ENCODE results near the gene FKBP1A.

Gene FKBP1A

DNA sequence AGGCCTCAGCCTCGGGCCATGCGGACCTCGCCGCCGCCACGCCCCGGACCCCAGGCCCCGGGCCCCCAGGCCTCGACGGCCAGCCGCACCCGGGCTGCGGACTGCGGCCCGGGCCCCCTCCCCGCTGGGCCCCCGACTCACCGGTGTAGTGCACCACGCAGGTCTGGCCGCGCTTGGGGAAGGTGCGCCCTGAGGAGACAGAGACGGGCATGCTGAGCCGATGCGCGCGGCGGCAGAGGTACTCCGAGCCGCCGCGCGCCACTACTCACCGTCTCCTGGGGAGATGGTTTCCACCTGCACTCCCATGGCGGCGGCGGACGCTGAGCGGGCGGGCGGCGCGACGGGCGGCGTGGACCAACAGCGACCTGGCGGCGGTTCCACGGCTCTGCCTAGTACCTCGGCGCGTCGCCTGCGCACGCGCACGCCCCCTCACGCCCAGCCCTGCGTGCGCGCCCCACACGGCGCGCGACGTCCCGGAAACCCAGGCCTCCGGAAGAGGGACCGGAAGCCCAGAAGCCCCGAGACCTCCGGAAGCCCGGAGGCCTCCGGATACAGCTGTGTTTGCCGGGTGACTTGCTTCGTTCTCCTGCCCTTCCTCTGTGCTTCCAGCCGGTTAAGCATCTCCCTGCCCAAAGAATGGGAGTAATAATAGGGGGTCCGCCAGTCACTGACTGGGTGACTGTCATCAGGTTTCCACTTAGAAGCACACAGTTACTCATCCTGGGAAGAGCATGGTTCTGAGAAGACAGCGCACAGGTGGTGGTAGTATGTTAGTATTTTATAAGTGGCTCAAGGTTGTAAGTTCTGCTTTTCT is at the start of gene FKBP1A:
FKBP1A (minus strand) TSS at position 362 of the 814 bp plus-strand sequence; CDS start at position 306, 56 bp downstream.
- DNase-seq, result peak; percentile 97

DNA sequence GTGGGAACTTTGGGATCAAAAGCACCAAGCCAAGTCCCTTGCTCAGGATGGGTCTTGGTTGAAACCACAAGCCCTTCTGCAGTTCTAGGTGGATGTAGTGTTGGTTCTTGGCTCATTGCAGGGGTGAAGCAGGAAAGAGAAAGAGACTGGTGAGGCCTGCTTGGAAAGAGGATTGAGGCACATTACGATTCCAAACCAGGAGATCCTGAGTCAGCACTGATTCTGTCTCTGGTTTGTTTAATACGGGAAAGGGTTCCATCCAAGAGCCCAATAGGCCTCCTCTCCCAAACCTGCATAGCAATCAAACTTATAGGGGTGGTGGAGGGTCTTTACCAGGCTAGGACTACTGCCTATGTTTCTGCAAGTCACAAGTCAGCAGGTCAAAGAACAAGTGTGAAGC is 49.5 kb upstream of the FKBP1A start:
- no peak for DNase-seq

DNA sequence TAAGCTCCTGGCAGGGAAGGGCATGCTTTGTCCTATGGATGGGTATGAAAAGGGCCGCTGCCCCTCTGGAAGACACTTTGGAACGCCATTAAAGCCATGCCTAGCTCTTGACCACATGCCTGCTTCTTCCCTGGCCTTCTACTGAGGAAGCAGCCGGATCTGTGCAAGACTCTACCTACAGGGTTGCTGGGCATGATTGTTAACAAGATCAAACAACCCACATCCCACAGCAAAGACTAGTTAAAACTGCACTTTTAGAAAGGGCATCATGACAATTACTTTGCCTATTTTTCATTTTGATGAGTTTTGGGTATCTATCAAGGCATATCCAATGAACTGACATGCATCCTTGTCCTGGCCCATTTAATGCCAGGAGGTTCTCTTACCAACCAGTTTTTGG is 48.3 kb upstream of the FKBP1A start:
- DNase-seq, result no peak

DNA sequence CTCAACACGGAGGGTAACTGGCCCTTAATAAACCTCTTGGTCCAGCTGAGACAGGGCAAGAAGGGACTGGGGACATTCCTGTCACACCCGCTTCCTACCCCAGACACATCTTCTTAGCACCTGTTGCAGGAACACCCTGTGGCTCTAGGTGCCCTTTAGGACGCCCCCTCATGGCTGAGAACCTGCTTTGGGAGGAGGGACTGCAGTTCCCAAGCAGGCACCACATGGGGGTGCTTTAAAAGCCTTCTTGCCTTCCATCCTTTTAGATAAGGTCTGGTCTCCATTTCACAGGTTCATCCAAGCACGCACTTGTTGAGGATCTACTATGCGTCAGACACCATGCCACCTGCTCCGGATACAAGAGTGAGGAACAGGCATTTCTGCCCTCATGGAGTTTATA is 47.2 kb upstream of the FKBP1A start:
- DNase-seq, result peak; percentile 35

DNA sequence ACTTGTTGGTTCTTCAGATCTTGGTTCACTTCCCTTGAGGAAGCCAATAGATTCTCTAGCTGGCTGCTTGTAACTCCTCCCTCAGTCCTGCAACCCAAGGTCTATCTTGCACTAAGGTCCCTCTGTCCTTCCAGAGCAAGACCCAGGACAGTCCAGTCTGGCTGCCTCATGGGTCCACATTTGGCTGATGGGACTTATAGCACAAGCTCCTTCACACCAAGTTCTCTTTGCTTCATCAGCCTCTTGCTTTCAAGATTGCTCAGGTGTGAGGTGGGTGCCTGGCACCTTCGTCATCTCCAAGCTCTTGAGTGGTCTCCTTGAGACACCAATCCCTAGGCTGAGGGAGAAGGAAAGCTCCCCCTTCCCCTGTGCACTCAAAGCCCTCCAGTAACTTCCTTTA is 45.5 kb upstream of the FKBP1A start:
- DNase-seq, result peak; percentile 15

DNA sequence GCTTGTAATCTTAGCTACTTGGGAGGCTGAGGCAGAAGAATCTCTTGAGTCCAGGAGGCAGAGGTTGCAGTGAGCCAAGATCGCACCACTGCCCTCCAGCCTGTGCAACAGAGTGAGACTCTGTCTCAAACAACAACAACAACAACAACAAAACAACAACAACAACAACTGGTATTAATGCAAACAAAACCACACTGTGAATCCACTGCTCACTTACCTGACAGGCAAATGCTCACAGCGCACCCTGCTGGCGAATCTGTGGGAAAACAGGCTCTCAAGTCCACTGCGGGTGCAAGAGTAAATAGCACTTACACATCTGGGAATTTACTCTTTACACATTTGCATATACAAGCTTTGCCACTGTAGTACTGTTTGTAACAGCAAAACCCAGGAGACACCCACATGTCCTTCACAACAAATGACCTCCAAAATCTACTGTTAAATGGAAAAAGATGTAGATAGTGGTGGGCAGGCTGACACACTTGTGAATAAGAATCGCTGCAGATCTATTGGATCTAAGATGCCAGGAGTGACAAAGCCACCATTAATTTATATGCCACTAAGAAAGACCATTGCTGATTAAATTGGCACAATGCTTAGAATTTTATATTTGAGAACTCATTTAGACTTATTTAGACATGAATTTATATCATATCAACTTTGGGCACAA is 44.5 kb upstream of the FKBP1A start:
- peak; percentile 84 for DNase-seq

DNA sequence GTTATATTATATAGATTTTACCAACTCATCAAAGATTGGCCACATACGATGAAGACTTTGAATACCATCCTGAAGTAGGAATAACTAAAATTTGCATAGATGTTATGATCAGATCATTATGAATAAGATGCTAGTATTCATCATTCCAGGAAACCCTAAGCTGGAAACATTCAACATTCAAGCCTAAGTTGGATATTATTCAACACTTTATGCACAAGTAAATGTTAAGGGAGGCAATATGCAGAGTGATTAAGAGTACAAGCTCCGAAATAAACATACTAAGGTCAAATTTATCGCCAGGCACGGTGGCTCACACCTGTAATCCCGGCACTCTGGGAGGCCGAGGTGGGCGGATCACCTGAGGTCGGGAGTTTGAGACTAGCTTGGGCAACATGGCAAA is 43.4 kb upstream of the FKBP1A start:
- DNase-seq, result no peak

DNA sequence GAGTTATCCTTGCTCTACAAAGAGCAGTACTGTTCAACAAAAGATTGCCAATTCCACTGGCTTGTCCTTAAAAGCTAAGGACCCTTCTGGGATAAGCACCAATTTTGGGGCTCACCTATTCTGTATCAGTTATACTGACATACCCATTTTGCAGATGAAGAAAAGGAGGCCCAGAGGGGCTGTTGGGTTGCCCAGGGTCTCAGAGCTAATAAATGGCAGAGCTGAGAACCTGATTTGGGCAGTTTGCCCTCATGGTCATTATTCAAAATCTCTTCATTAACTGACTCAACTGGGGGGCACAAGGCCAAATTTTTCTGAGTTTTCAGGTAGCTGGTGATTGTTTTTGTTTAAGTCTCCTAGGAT is 42.5 kb upstream of the FKBP1A start:
- no peak for DNase-seq

DNA sequence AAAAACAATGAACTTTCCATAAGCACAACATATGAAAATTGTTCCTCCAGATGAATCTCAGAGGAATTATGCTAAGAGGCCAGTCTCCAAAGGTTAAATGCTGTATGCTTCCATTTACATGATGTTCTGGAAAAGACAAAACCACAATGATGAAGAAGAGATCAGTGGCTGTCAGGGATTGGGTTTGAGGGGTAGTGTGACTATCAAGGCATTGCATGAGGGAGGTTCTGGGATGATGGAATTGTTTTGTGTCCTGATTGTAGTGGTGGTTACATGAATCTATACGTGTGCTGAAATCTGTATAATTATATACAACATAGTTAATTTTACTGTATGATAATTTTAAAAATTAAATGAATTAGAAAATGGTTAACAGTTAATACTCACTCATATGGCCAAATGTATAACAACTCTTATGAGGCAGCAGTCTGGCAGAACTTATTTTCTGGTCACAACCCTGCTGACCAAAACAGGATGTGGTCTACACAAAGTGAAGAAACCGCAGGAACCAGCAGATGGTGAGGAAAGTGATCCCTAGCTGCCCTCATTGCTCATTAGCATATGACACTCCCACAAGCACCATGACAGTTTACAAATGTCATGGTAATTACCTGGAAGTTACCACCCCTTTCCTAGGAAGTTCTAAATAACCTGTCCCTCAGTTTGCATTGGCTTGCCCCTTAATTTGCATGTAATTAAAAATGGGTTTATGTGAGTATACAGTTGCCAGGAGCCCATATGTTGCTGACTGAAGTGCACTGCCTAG is 41.9 kb upstream of the FKBP1A start:
- peak; percentile 98 for DNase-seq

DNA sequence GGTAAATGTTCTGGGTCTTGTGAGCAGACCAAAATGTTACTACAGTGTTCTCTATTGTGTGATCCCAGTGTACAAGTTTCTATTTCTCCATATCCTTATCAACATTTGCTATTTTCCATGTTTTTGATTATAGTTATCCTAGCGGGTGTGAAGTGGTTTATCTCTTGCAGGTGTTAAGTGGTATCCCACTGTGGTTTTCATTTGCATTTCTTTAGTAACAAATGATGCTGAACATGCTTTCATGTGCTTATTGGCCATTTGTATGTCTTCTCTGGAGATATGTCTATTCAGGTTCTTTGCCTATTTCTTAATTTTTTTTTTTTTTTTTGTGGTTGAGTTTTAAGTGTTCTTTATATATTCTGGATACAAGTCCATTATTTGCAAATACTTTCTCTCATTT is 38.3 kb upstream of the FKBP1A start:
- peak; percentile 17 for DNase-seq

DNA sequence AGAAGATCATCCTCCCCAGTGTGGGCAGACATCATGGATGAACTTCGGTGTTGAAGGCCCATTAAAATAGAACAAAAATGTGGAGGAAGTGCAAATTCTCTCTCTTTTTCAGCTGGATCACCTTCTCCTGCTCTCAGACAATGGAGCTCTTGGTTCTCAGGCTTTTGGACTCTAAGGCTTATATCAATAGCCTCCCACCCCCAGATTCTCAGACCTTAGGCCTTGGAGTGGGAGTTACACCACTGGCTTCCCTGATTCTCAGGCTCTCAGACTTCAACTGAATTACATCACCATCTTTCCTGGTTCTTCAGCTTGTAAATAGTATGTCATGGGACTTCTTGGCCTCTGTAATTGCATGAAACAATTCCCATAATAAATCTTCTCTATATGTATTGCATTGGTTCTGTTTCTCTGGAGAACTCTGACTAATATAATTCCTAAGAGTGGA is 37.2 kb upstream of the FKBP1A start:
- no peak for DNase-seq

DNA sequence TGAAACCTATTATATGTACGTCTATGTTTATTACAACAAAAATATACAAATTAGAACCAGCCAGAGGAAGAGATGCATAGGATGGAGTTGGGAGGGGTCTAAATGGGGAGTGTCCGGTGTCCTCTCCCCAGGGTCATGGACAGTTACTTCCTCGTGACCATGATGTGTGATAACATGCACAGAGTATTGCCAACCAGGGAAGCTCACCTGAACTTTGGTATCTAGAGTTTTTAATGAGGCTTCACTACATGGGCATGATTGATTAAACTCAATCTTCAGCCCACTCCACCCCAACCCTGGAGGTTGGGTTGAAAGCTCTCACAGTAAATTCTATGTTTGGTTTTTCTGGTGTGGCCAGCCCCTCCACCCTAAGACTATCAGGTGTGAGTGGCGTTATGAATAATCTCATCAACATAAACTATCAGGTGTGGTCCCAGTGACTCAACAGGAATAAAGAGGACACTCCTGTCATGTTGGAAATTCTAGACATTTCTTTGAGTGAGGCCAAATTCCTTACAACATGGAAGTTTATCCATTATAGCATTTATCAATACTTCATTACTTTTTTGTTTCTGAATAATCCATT is 36.4 kb upstream of the FKBP1A start:
- no peak for DNase-seq

DNA sequence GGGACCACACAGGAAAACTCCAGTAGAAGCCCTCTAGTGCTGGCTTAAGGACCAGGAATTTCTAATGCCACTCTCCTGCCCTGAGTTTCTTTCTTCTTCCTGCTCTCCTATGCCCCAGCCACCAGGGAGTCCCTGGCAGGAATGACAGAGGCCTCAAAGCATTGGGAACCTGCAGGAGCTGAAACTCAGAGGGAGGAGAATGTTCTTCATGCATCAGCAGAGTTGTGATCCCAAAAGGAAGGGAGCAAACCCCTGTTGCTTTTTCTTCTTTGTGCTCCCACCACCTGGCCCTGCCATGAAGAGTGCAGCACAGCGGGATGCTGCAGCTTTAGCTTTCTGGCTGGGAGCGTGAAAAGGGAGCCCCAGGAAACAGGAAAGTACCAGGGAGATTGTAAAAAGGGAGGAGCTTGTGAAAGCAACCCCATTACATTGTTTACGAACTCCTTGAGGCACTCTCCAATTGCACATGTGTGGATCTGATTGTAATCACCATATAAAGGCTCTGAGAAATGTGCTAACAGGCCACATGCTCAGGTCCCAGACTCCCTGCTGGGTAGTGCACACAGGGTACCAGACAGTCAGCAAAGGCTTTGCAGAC is 34.7 kb upstream of the FKBP1A start:
- no peak for DNase-seq

DNA sequence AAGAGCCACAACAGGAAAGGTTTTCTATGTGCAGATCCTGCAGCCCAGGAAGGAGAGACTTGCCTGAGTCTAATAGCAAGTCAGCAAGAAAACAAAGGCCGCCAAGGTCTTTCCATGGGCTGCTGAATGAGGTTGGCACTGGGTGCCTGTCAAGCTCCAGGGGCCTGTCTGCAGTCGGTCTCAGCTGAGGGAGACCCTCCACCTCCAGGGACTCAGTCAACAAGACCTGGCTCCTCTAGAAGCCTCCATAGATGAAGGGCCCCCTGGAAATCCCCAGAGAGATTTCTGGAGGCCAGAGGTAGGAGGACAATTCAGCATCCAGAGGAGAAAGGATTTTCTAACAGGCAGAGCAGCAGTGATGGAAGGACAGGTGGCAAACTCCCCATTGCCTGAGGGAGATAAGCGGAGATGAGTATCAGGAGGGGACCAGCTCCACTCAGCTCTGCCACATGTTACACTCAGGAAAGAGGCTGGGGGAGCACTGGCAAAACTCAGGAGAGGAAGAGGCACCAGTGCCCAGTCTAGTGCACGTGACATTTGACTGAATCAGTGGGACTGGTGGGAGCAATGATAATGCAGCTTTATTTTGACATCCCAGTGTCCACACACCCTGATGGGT is 33.5 kb upstream of the FKBP1A start:
- no peak for DNase-seq

DNA sequence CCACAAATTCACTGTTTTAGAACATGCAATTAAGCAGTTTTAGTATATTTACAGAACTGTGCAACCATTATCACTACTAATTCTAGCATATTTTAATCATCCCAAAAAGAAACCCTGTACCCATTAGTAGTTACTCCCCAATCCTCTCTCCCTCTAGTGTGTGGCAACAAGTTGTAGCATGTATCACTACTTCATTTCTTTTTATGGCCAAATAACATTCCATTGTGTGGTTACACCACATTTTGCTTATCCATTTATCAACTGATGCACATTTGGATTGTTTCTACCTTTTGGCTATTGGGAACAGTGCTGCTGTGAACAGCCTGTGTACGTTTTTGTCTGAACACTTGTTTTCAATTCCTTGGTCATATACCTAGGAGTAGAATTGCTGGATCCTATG is 31.5 kb upstream of the FKBP1A start:
- DNase-seq, result no peak

DNA sequence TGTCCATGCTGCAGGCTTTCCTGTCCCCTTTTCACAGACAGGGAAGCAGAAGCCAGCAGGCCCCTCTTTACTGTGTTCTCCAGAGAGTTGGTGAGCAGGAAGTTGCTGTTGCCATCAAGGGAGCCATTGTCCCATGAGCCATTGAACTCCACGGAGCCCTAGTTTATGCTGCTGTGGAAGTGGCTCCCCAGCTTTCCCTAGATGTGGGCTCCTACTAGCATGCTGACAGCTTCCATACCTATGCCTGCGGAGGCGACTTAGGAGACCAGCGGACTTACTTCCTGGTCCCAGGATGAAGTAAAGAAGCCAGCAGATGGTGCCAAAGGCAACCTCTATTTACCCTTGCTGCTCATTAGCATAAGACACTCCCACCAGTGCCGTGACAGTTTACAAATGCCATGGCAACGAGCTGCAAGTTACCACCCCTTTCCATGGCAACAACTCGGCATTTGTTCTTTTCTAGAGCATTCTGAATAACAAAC is 30.8 kb upstream of the FKBP1A start:
- DNase-seq, result peak; percentile 65

DNA sequence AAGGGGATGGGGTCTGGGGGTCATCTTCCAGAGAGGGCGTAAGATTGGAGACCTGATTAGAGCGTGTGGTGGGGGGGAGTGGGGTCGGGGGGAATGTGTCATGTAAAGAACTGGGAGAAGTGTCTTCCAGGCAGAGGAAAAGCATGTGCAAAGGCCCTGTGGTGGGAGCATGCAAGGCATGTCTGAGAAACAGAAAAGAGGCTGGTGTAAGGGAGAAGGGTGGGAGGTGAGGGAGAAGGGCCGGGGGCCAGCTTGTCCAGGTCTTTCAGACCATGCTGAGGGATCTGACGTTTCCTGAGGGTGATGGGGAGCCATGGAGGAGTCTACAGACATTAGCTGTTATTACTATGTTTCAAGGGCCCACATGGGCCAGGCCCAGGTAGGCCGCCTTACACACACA is 30.4 kb upstream of the FKBP1A start:
- no peak for DNase-seq

DNA sequence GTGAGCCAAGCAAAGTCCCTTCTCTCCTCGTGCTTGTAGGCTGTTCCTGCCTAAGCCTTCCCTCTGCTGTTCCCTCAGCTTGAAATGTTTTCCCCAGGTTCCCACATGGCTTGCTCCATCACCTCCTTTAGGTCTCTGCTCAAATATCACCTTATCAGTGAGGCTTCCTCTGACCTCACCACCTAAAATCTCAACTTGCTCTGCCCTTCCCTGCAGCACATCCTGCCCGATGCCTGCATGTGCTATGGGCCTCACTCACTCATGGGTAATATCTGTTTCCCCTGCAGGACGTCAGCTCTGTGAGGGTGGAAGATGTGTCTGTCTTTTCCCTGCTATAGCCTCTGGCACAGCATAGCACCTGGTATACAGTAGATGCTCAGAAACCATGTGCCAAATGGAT is 29.9 kb upstream of the FKBP1A start:
- no peak for DNase-seq

DNA sequence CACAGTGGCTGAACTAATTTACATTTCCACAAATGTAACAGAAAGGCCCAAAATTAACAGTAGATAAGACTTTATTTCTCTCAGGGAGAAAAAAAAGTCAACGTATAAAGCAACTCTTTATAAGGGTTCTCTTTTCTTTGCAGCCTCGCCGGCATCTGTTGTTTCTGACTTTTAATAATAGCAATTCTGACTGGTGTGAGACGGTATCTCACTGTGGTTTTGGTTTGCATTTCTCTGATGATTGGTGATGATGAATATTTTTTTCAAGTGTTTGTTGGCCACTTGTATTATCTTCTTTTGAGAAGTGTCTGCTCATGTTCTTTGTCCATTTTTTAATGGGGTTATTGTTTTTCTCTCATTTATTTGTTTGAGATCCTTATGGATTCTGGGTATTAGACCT is 27.2 kb upstream of the FKBP1A start:
- no peak for DNase-seq

DNA sequence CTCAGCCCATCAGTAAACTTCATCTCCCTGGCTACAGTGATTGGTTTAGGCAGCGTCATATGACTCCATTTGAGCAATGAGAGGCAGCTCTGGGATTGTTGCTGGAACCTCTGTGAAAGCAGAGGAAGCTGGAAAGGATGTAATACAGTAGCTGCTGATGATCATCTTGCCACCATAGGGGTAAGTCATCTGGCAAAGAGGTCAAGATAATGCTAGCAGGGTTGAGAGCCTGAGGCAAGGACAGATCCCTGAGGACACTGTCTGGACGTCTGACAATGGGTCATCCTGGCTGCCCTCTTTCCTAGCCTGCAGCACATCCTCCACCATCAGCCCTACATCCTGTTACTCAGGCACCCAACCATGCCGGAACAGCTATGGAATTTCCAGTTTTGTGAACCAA is 25.5 kb upstream of the FKBP1A start:
- DNase-seq, result no peak

DNA sequence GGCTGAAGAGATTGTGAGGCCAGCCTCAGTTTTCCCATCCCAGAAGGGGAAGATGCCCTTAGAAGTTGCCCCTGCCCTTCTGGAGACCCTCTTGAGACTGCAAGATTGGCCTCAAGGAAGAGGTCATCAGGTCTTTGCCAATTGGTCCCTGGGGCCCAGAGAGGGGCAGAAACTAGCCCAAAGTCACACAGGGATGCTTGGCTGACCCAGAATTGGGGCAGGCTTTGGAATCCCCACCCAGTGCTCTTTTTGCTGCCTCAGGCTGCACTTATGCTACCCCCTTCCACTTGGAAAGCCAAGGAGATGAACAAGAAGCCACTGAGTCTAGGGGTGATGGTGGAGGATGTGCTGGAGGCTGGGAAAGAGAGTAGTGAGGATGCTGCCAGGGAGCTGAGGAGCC is 24.9 kb upstream of the FKBP1A start:
- no peak for DNase-seq

DNA sequence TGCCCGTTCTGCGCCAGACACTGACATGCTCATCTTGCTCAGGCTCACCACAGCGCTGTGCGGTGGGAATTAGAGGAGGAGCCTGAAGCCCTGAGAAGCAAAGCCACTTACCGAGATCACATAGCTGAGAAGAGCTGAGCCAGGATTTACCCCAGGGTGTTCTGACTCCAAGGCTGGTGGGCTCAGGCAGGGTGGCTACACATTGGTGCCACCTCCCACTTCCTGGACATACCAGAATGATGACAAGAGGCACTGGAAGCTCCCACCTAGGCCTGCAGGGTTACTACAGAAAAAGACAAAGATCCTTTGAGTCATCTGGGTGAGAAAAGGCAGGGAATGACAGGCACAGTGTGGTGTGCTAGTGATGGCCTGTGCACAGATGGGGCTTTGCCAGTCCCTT is 24.4 kb upstream of the FKBP1A start:
- DNase-seq, result no peak

All from OCI-M1 (cell line).